Measurements from ENCODE around the gene NPHP3. TPM values are rescaled to one million over a fixed set of nuclear protein-coding genes. Genes with fewer than 3 reads are reported as not detected.

The NPHP3 gene
- total RNA-seq, 1 donor from 2014 or later = 11.3 TPM

- TF ChIP-seq CTCF (IDR thresholded peaks at IDR 0.05; ENCODE audit: insufficient read depth, low read length, severe bottlenecking) = no peak
- H3K4me3 ChIP-seq (ENCODE audit: low read depth, low read length) = peak overlapping the region; percentile 85
- no peaks in the 10 kb centered on the region for H3K36me3 ChIP-seq (ENCODE audit: control insufficient read depth, insufficient read depth, low read length)
- H3K27me3 ChIP-seq (ENCODE audit: control insufficient read depth, insufficient read depth, low read length) = no peaks in the 10 kb centered on the region
- FAIRE-seq (no peak), DNase-seq (ENCODE audit: low read depth) (peak; percentile 20)
Observed at GRCh38 chr3:132661101-132661500, 61.1 kb downstream of the NPHP3 start.

GRCh38 chr3:132660811-132661070 is 61.5 kb downstream of the NPHP3 start:
- no peak for FAIRE-seq
- DNase-seq (ENCODE audit: low read depth) = peak; percentile 40

GRCh38 chr3:132660052-132660810 is 62.0 kb downstream of the NPHP3 start, which contains the start of gene UBA5:
Gene UBA5, plus strand, starts transcription at chr3:132660329. Its CDS starts 209 bp downstream, at chr3:132660538.
- TF ChIP-seq CTCF (IDR thresholded peaks at IDR 0.05; ENCODE audit: insufficient read depth, low read length, severe bottlenecking) = no peak
- no peaks in the 10 kb centered on the region for H3K36me3 ChIP-seq (ENCODE audit: control insufficient read depth, insufficient read depth, low read length)
- peak within 1 kb of the TSS; percentile 85 for H3K4me3 ChIP-seq (ENCODE audit: low read depth, low read length)
- no peaks in the 10 kb centered on the region for H3K27me3 ChIP-seq (ENCODE audit: control insufficient read depth, insufficient read depth, low read length)
- no peak for FAIRE-seq
- DNase-seq (ENCODE audit: low read depth) = peak; percentile 52

More at GRCh38 chr3:132660811-132661070, 61.5 kb downstream of the NPHP3 start:
- Histone ChIP-seq H3K4me3 (ENCODE audit: low read depth, low read length) (peak overlapping the region; percentile 85), H3K36me3 (ENCODE audit: control insufficient read depth, insufficient read depth, low read length) (no peaks in the 10 kb centered on the region), H3K27me3 (ENCODE audit: control insufficient read depth, insufficient read depth, low read length) (no peaks in the 10 kb centered on the region)
- no peak for TF ChIP-seq CTCF (IDR thresholded peaks at IDR 0.05; ENCODE audit: insufficient read depth, low read length, severe bottlenecking)

- no peak for FAIRE-seq
- H3K36me3 ChIP-seq (ENCODE audit: control insufficient read depth, insufficient read depth, low read length) = no peaks in the 10 kb centered on the region
- peak; percentile 61 for DNase-seq (ENCODE audit: low read depth)
- H3K4me3 ChIP-seq (ENCODE audit: low read depth, low read length) = peak within 1 kb of the TSS; percentile 85
- TF ChIP-seq CTCF (IDR thresholded peaks at IDR 0.05; ENCODE audit: insufficient read depth, low read length, severe bottlenecking) = peak; percentile 52
- H3K27me3 ChIP-seq (ENCODE audit: control insufficient read depth, insufficient read depth, low read length) = no peaks in the 10 kb centered on the region
Observed at GRCh38 chr3:132659365-132660051, 62.7 kb downstream of the NPHP3 start, which contains the start of gene ACAD11. Gene ACAD11, minus strand, starts transcription at chr3:132659809. Its CDS starts 58 bp downstream, at chr3:132659751.

- TF ChIP-seq CTCF (IDR thresholded peaks at IDR 0.05; ENCODE audit: insufficient read depth, low read length, severe bottlenecking) = no peak
- Histone ChIP-seq H3K36me3 (ENCODE audit: control insufficient read depth, insufficient read depth, low read length) (no peaks in the 10 kb centered on the region), H3K4me3 (ENCODE audit: low read depth, low read length) (peak overlapping the region; percentile 85), H3K27me3 (ENCODE audit: control insufficient read depth, insufficient read depth, low read length) (no peaks in the 10 kb centered on the region)
- FAIRE-seq = no peak
- no peak for DNase-seq (ENCODE audit: low read depth)
Observed at GRCh38 chr3:132659000-132659364, 63.2 kb downstream of the NPHP3 start.

All from bronchial epithelial cell (primary cell).